ENCODE results near the gene SND1.

GRCh38 chr7:127979728-127980126, 327.7 kb downstream of the SND1 start:
- no peak for TF ChIP-seq CTCF (IDR thresholded peaks at IDR 0.05; ENCODE audit: insufficient read depth, low read length, poor library complexity, severe bottlenecking)
- TF ChIP-seq EZH2phosphoT487 (conservative IDR thresholded peaks at IDR 0.05; ENCODE audit: low read length) = no peak

Measured in SU-DHL-6 (cell line).